Ovary (tissue), 3 donors: ENCODE results near the gene EPS8L2.

Source experiments
- CTCF ChIP-seq, 3 donors: fragments of 450-650 bp in 2 of 3; fragments of 200-600 bp in 1 of 3; IDR thresholded peaks; one replicate each; pipeline versions ENCODE4 v1.5.1 to v1.8.0; 2016 to 2022; ENCODE audit warnings: antibody characterized with exemption in 3 of 3, mild to moderate bottlenecking in 1 of 3
- EP300 ChIP-seq: sonication (generic); formaldehyde crosslinking; IDR thresholded peaks from one replicate; pipeline ENCODE4 v1.6.1; 2017; ENCODE audit warnings: antibody characterized with exemption
- POLR2A ChIP-seq: fragments of 450-650 bp; IDR thresholded peaks from one replicate; pipeline ENCODE4 v1.6.1; 2017; ENCODE audit warnings: antibody characterized with exemption, mild to moderate bottlenecking, moderate library complexity
- donor health status: DM: no; HTN: no; CAD: no.

- TF ChIP-seq POLR2A, result no peak
- TF ChIP-seq CTCF (IDR thresholded peaks at IDR 0.05), result no peak
- TF ChIP-seq EP300, result no peak
These were observed 21.3 kb downstream of the EPS8L2 start for GRCh38 chr11:727281-727701.
